Measurements from ENCODE around the gene CAPN9. TPM values are rescaled to one million over a fixed set of nuclear protein-coding genes. Genes with fewer than 3 reads are reported as not detected.
A peak's percentile ranks its signal among the peaks of the same experiment; 100 is the strongest.

The CAPN9 gene
- total RNA-seq, 1 donor from 2014 or later = 8.7 TPM

- no peaks in the 10 kb centered on the region for H3K27me3 Mint-ChIP-seq
- H3K27ac Mint-ChIP-seq = peak overlapping the region; percentile 11
- no peak for DNase-seq (ENCODE audit: low spot score, unreplicated experiment)
- H3K36me3 Mint-ChIP-seq (ENCODE audit: insufficient read depth) = peaks cover 2% of the 10 kb centered on the region
- peaks cover 11% of the 10 kb centered on the region for H3K4me1 Mint-ChIP-seq (ENCODE audit: low read depth)
- H3K4me3 Mint-ChIP-seq (ENCODE audit: low read depth) = no peak overlapping the region
- no peak for TF ChIP-seq CTCF (IDR thresholded peaks at IDR 0.05; ENCODE audit: unreplicated experiment)
- H3K9me3 Mint-ChIP-seq (ENCODE audit: low read depth) = no peaks in the 10 kb centered on the region
These were observed 11.7 kb downstream of the CAPN9 start for GRCh38 chr1:230758709-230759368.

- Mint-ChIP-seq H3K9me3 (ENCODE audit: low read depth) (no peaks in the 10 kb centered on the region), H3K4me3 (ENCODE audit: low read depth) (no peak overlapping the region), H3K27ac (no peak overlapping the region), H3K27me3 (no peaks in the 10 kb centered on the region), H3K4me1 (ENCODE audit: low read depth) (peaks cover 11% of the 10 kb centered on the region), H3K36me3 (ENCODE audit: insufficient read depth) (peaks cover 2% of the 10 kb centered on the region)
- DNase-seq (ENCODE audit: low spot score, unreplicated experiment) = no peak
- TF ChIP-seq CTCF (IDR thresholded peaks at IDR 0.05; ENCODE audit: unreplicated experiment) = no peak
These were observed 12.3 kb downstream of the CAPN9 start for GRCh38 chr1:230759369-230760065.

GRCh38 chr1:230760360-230760827 is 13.2 kb downstream of the CAPN9 start:
- no peak overlapping the region for H3K4me3 Mint-ChIP-seq (ENCODE audit: low read depth)
- DNase-seq (ENCODE audit: low spot score, unreplicated experiment) = no peak
- H3K36me3 Mint-ChIP-seq (ENCODE audit: insufficient read depth) = peaks cover 2% of the 10 kb centered on the region
- no peaks in the 10 kb centered on the region for H3K27me3 Mint-ChIP-seq
- H3K4me1 Mint-ChIP-seq (ENCODE audit: low read depth) = peaks cover 11% of the 10 kb centered on the region
- TF ChIP-seq CTCF (IDR thresholded peaks at IDR 0.05; ENCODE audit: unreplicated experiment) = no peak
- H3K9me3 Mint-ChIP-seq (ENCODE audit: low read depth) = no peaks in the 10 kb centered on the region
- peak overlapping the region; percentile 43 for H3K27ac Mint-ChIP-seq

- no peak for DNase-seq (ENCODE audit: low spot score, unreplicated experiment)
- H3K9me3 Mint-ChIP-seq (ENCODE audit: low read depth) = peaks cover 2% of the 10 kb centered on the region
- no peak for TF ChIP-seq CTCF (IDR thresholded peaks at IDR 0.05; ENCODE audit: unreplicated experiment)
- H3K4me3 Mint-ChIP-seq (ENCODE audit: low read depth) = no peak overlapping the region
- H3K36me3 Mint-ChIP-seq (ENCODE audit: insufficient read depth) = peaks cover 2% of the 10 kb centered on the region
- peak overlapping the region; percentile 14 for H3K27ac Mint-ChIP-seq
- H3K4me1 Mint-ChIP-seq (ENCODE audit: low read depth) = peaks cover 11% of the 10 kb centered on the region
- H3K27me3 Mint-ChIP-seq = no peaks in the 10 kb centered on the region
These were observed 14.4 kb downstream of the CAPN9 start for GRCh38 chr1:230761443-230762167.

- H3K4me3 Mint-ChIP-seq (ENCODE audit: low read depth) = no peak overlapping the region
- TF ChIP-seq CTCF (IDR thresholded peaks at IDR 0.05; ENCODE audit: unreplicated experiment) = no peak
- peaks cover 4% of the 10 kb centered on the region for H3K9me3 Mint-ChIP-seq (ENCODE audit: low read depth)
- H3K27ac Mint-ChIP-seq = no peak overlapping the region
- DNase-seq (ENCODE audit: low spot score, unreplicated experiment) = no peak
- no peaks in the 10 kb centered on the region for H3K27me3 Mint-ChIP-seq
- H3K4me1 Mint-ChIP-seq (ENCODE audit: low read depth) = peaks cover 13% of the 10 kb centered on the region
- peaks cover 2% of the 10 kb centered on the region for H3K36me3 Mint-ChIP-seq (ENCODE audit: insufficient read depth)
These were observed 16.9 kb downstream of the CAPN9 start for GRCh38 chr1:230763927-230764591.
